ENCODE results near the gene KRT14. TPM values are rescaled to one million over a fixed set of nuclear protein-coding genes. Genes with fewer than 3 reads are reported as not detected.

KRT14 gene
- total and polyA plus RNA-seq, 2 donors from 2014 or later: not detected

DNA sequence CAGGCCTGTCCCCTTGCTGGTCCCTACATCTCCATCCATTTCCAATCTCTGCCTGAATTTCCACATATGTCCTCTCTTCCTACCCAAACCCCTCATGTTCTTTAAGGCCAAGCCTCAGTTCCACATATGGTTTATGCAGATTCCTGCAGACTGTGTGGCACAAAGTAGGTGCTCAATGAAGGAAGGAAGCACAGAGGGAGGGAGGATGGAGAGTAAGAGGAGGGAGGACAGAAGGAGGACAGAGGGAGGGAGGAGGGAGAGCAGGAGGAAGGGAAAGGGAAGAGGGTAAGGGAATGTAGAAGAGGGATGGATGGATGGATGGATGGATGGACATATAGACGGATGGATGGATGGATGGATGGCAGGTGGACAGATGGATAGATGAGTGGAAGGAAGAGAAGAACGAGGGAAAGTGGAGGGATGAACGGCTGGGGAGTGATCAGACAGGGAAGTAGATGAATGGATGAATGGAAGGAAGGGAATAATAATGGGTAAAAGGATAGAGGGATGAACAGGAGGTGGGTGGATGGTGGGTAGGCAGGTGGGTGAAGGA, 7.7 kb upstream of the KRT14 start:
- intact Hi-C loops (cut with DNase I): no loop called here
- no peak for FAIRE-seq

DNA sequence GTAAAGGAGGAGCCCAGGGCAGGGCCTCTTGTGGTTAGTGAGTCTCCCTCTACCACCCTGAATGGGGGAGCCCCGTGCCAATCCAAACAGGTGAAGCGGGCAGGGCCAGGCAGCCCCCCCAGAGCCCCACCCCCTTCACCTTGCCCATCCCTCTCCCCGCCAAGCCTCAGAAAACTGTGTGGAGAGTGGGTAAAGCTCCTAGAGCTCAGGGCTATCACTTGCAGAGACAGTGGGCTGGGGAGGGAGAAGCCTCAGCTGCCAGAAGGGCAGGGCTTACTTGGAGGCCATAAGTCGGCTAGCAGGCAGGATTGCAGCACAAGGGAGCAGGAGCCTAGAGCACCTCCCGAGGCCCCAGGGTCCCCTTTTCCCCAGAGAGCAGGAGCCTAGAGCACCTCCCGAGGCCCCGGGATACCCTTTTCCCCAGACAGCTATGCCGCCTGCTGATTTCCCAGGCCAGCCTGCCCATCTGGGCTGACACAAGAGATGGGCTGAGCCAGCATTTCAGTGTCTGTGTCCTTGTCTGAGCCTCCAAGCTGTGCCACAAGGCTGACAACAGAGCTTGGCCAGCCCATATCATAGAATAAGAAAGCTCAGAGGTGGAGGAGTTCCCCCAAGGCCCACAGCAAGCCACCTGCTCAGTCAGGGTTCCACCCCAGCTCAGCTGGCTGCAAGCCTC, 6.7 kb upstream of the KRT14 start:
- no peaks in the 10 kb centered on the region for H3K36me3 ChIP-seq (ENCODE audit: control insufficient read depth in 2 of 3, insufficient read depth in 3 of 3, low read length in 3 of 3)
- DNase-seq (no peak), FAIRE-seq (no peak)
- H3K9ac ChIP-seq (ENCODE audit: low read length in 3 of 3): no peak overlapping the region
- no peak overlapping the region for H3K27ac ChIP-seq (ENCODE audit: low read depth in 2 of 2, low read length in 2 of 2)
- H3K27me3 ChIP-seq (ENCODE audit: control insufficient read depth, insufficient read depth, low read length): no peaks in the 10 kb centered on the region
- TF ChIP-seq, protein P1, sequence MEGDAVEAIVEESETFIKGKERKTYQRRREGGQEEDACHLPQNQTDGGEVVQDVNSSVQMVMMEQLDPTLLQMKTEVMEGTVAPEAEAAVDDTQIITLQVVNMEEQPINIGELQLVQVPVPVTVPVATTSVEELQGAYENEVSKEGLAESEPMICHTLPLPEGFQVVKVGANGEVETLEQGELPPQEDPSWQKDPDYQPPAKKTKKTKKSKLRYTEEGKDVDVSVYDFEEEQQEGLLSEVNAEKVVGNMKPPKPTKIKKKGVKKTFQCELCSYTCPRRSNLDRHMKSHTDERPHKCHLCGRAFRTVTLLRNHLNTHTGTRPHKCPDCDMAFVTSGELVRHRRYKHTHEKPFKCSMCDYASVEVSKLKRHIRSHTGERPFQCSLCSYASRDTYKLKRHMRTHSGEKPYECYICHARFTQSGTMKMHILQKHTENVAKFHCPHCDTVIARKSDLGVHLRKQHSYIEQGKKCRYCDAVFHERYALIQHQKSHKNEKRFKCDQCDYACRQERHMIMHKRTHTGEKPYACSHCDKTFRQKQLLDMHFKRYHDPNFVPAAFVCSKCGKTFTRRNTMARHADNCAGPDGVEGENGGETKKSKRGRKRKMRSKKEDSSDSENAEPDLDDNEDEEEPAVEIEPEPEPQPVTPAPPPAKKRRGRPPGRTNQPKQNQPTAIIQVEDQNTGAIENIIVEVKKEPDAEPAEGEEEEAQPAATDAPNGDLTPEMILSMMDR (IDR thresholded peaks at IDR 0.05; ENCODE audit: borderline replicate concordance, extremely low read depth, insufficient read depth): no peak
- H3K4me1 ChIP-seq (ENCODE audit: control insufficient read depth in 2 of 3, insufficient read depth in 2 of 3, low read depth in 1 of 3, low read length in 3 of 3): no peaks in the 10 kb centered on the region
- no peaks in the 10 kb centered on the region for H3K9me3 ChIP-seq (ENCODE audit: control insufficient read depth in 2 of 3, insufficient read depth in 1 of 3, low read length in 3 of 3)
- intact Hi-C loops (cut with DNase I): no loop called here
- no peak overlapping the region for H3K4me3 ChIP-seq (ENCODE audit: low read length in 3 of 3)

More for the DNA sequence above, 7.7 kb upstream of the KRT14 start:
- no peak overlapping the region for H3K9ac ChIP-seq (ENCODE audit: low read length in 3 of 3)
- TF ChIP-seq, protein P1 (IDR thresholded peaks at IDR 0.05; ENCODE audit: borderline replicate concordance, extremely low read depth, insufficient read depth): no peak
- H3K27ac ChIP-seq (ENCODE audit: low read depth in 2 of 2, low read length in 2 of 2): no peak overlapping the region
- H3K4me3 ChIP-seq (ENCODE audit: low read length in 3 of 3): no peak overlapping the region
- H3K27me3 ChIP-seq (ENCODE audit: control insufficient read depth, insufficient read depth, low read length): no peaks in the 10 kb centered on the region
- H3K9me3 ChIP-seq (ENCODE audit: control insufficient read depth in 2 of 3, insufficient read depth in 1 of 3, low read length in 3 of 3): no peaks in the 10 kb centered on the region
- no peaks in the 10 kb centered on the region for H3K36me3 ChIP-seq (ENCODE audit: control insufficient read depth in 2 of 3, insufficient read depth in 3 of 3, low read length in 3 of 3)
- DNase-seq: no peak
- H3K4me1 ChIP-seq (ENCODE audit: control insufficient read depth in 2 of 3, insufficient read depth in 2 of 3, low read depth in 1 of 3, low read length in 3 of 3): no peaks in the 10 kb centered on the region

DNA sequence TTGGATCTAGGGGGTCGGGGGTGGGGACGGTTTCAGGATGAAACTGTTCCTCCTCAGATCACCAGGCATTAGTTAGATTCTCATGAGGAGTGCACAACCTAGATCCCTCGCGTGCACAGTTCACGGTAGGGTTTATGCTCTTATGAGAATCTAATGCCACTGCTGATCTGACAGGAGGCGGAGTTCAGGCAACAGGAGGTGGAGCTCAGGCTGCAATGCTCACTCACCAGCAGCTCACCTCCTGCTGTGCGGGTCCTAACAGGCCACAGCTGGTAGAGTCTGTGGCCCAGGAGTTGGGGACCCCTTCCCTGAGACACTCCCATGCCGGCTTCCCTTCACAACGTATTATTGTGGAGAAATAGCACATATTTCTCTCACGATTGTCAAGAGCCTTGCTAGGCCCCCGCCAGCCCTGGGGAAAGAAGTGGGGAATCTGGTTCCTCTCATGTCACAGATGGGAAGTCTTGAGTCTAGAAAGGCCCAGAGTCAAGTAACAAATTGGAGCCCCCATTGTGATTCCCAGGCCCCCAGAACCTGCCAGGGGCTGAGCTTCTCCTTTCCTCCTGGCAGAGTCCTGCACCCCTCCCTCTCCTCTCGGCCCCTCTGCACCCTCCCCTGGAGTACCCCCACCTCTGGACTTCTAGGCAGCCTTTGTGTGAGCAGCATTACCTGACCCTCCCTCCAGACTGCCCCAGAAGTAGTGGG, 6.1 kb upstream of the KRT14 start:
- no peaks in the 10 kb centered on the region for H3K4me1 ChIP-seq (ENCODE audit: control insufficient read depth in 2 of 3, insufficient read depth in 2 of 3, low read depth in 1 of 3, low read length in 3 of 3)
- FAIRE-seq: no peak
- H3K27me3 ChIP-seq (ENCODE audit: control insufficient read depth, insufficient read depth, low read length): no peaks in the 10 kb centered on the region
- no peak overlapping the region for H3K4me3 ChIP-seq (ENCODE audit: low read length in 3 of 3)
- intact Hi-C loops (cut with DNase I): no loop called here
- no peak overlapping the region for H3K9ac ChIP-seq (ENCODE audit: low read length in 3 of 3)
- DNase-seq: peak in 1 of 5 donors; percentile 22
- no peaks in the 10 kb centered on the region for H3K9me3 ChIP-seq (ENCODE audit: control insufficient read depth in 2 of 3, insufficient read depth in 1 of 3, low read length in 3 of 3)
- TF ChIP-seq, protein P1 (IDR thresholded peaks at IDR 0.05; ENCODE audit: borderline replicate concordance, extremely low read depth, insufficient read depth): no peak
- H3K27ac ChIP-seq (ENCODE audit: low read depth in 2 of 2, low read length in 2 of 2): no peak overlapping the region
- no peaks in the 10 kb centered on the region for H3K36me3 ChIP-seq (ENCODE audit: control insufficient read depth in 2 of 3, insufficient read depth in 3 of 3, low read length in 3 of 3)
